Measurements from ENCODE around the gene RRAS2. TPM values are rescaled to one million over a fixed set of nuclear protein-coding genes. Genes with fewer than 3 reads are reported as not detected.

Gene RRAS2
- total and polyA plus RNA-seq, 8 donors: 44.2 to 67.4 (median 58.4) TPM

DNA sequence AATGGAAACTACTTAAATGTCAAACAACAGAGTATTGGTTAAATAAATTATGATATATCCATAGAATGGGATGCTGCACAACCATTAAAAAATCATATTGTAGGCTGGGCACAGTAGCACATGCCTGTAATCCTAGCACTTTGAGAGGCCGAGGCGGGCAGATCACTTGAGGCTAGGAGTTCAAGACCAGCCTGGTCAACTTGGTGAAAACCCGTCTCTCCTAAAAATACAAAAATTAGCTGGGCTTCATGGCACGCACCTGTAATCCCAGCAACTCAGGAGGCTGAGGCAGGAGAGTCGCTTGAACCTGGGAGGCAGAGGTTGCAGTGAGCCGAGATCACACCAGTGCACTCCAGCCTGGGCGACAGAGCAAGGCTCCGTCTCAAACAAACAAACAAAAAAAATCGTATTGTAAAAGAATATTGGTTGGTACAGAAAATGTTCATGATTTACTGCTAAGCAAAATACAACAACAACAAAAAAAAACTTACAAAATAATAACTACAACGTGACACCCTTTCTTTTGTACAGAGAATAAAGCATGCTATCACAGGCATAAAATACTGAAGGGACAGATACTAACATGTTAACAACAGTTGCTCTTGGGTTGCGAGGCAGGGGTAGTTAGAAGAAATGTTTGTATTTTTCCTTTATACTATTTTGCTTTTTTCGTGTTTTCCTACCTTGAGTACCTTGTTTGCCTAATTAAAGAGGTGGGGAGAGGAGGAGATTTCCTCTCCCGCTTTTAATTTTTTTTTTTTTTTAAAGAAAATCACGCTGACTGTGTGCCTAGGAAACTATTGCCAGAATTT, 21.3 kb upstream of the RRAS2 start:
- Histone ChIP-seq H3K27ac (no peak overlapping the region), H3K4me3 (peak overlapping the region in 1 of 2 donors; percentile 34), H3K36me3 (no peaks in the 10 kb centered on the region), H3K27me3 (peaks cover 0 to 32% of the 10 kb centered on the region in 2 donors), H3K4me1 (peaks cover 0 to 11% of the 10 kb centered on the region in 2 donors), H3K9me3 (no peaks in the 10 kb centered on the region)
- no peak for DNase-seq
- ATAC-seq: no peak
- TF ChIP-seq, protein P1, sequence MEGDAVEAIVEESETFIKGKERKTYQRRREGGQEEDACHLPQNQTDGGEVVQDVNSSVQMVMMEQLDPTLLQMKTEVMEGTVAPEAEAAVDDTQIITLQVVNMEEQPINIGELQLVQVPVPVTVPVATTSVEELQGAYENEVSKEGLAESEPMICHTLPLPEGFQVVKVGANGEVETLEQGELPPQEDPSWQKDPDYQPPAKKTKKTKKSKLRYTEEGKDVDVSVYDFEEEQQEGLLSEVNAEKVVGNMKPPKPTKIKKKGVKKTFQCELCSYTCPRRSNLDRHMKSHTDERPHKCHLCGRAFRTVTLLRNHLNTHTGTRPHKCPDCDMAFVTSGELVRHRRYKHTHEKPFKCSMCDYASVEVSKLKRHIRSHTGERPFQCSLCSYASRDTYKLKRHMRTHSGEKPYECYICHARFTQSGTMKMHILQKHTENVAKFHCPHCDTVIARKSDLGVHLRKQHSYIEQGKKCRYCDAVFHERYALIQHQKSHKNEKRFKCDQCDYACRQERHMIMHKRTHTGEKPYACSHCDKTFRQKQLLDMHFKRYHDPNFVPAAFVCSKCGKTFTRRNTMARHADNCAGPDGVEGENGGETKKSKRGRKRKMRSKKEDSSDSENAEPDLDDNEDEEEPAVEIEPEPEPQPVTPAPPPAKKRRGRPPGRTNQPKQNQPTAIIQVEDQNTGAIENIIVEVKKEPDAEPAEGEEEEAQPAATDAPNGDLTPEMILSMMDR (IDR thresholded peaks at IDR 0.05): no peak
- intact Hi-C loops (cut with DNase I): no loop called here

DNA sequence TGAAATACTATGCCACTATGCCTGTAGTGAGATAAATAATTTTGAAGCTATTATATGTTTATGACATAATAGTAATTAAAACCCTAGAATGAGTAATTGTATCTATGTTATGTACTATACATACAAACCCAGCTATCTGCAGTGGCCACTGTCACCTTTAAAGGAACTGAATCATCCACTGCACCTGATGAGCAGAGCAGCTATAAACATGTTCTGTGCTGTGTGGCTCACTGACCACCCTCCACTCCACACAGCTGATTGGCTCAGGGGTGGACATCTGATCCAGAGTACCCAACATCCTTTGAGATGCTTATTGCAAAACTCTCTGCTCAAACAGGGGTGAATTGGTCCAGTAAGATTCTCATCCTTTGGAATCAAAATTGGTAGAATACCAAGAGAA, 19.2 kb upstream of the RRAS2 start:
- ATAC-seq: no peak
- no peaks in the 10 kb centered on the region for H3K36me3 ChIP-seq
- DNase-seq: no peak
- peaks cover 0 to 32% of the 10 kb centered on the region in 2 donors for H3K27me3 ChIP-seq
- peaks cover 3 to 11% of the 10 kb centered on the region in 2 donors for H3K4me1 ChIP-seq
- no peaks in the 10 kb centered on the region for H3K9me3 ChIP-seq
- TF ChIP-seq, protein P1 (IDR thresholded peaks at IDR 0.05): no peak
- intact Hi-C loops (cut with DNase I): no loop called here
- no peak overlapping the region for H3K4me3 ChIP-seq
- H3K27ac ChIP-seq: no peak overlapping the region

DNA sequence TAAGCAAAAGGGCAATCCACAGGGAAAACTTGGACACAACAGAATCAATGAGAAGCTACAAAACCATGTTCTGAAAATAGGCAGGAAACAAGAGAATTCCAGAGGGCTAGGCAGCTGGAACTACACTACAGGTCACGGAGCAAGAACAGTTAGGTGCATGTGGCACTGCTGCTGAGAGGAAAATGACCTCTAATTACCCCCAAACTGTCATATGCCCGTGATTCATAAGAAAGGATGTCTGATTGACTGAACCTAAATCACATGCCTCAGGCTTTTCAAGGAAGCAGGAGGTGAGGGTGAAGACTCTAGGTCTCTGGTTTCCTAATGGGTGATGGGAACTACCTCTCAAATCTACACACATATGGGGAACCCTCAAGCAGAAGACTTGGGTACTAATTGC, 17.9 kb upstream of the RRAS2 start:
- TF ChIP-seq, protein P1 (IDR thresholded peaks at IDR 0.05): no peak
- Histone ChIP-seq H3K27ac (no peak overlapping the region), H3K9me3 (no peaks in the 10 kb centered on the region), H3K36me3 (no peaks in the 10 kb centered on the region), H3K4me1 (peaks cover 3 to 11% of the 10 kb centered on the region in 2 donors), H3K4me3 (no peak overlapping the region), H3K27me3 (peaks cover 0 to 28% of the 10 kb centered on the region in 2 donors)
- DNase-seq (no peak), ATAC-seq (no peak)
- intact Hi-C loops (cut with DNase I): no loop called here

DNA sequence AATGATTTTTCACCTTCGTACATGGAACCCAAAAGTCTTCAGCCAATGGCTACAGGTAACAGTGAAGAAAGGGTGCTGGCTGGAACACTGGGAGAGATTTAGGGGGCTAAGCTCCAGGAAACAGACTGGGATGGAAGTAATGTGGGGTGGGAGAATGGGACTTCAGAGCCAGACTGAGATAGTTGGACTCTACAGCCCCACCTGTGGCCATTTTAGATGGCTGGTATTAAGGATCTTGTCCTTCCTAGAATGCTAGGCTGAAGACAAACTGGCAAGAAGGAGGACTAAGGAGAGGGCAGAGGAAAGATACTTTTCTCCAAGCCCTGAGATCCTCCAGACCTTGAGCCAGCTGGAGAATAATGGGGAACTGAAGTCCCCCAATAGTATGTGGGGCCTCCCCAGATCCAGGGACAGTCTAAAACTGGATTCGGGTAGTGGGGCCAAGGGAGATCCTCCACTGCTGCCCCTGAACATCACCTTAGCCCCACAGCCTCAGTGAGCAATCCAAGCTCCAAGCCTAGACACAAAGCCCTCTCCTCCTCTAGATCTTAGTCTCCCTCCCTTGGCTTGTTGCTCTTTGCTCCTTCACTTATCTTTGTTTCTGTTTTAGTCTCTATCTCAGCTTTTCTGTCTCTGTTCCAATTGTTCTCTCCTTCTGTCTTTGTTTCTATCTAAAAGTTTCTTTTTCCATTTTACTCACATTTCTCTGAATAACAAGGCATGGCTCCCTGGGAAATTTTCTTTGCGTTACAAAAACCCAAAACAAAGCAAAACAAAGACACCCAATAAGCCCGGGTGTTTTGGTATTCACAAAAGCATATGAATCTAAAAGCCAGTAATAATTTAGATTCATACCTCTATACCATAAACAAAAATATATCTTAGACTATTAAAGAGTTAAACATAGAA, 16.2 kb upstream of the RRAS2 start:
- DNase-seq (no peak), ATAC-seq (no peak)
- intact Hi-C loops (cut with DNase I): no loop called here
- peaks cover 0 to 3% of the 10 kb centered on the region in 2 donors for H3K4me1 ChIP-seq
- H3K9me3 ChIP-seq: no peaks in the 10 kb centered on the region
- H3K4me3 ChIP-seq: no peak overlapping the region
- no peaks in the 10 kb centered on the region for H3K36me3 ChIP-seq
- peaks cover 0 to 11% of the 10 kb centered on the region in 2 donors for H3K27me3 ChIP-seq
- TF ChIP-seq, protein P1 (IDR thresholded peaks at IDR 0.05): no peak
- H3K27ac ChIP-seq: no peak overlapping the region

Measured in left lung (tissue), 10 donors.